ENCODE results near the gene ALK. TPM values are rescaled to one million over a fixed set of nuclear protein-coding genes. Genes with fewer than 3 reads are reported as not detected.

ALK gene
- total and polyA plus RNA-seq, 10 of the 15 experiments (the other 5 are each of a cell fraction or from before 2014, with no cell fraction given), result 0.11 TPM; not detected in 9

- ATAC-seq, result no peak
- no peak overlapping the region for H3K4me2 ChIP-seq (ENCODE audit: control insufficient read depth, insufficient read depth)
- in situ Hi-C loops (cut with MboI), result no loop called here
- no peak for TF ChIP-seq BACH1 (IDR thresholded peaks at IDR 0.05; ENCODE audit: borderline replicate concordance)
- H2AFZ ChIP-seq (ENCODE audit: control insufficient read depth, low read depth, low read length), result no peak overlapping the region
- DNase-seq (ENCODE audit: low read depth, low spot score), result no peak
- no peak overlapping the region for H3K27ac ChIP-seq (ENCODE audit: control insufficient read depth, insufficient read depth)
- FAIRE-seq, result no peak
- SMC1A ChIA-PET (ENCODE audit: uncharacterized antibody, unreplicated experiment), result no interaction called here
- no peak overlapping the region for H3K4me3 ChIP-seq
- H4K20me1 ChIP-seq (ENCODE audit: control insufficient read depth, insufficient read depth), result no peaks in the 10 kb centered on the region
- H3K36me3 ChIP-seq (ENCODE audit: control insufficient read depth in 2 of 2, insufficient read depth in 2 of 2, low read length in 1 of 2), result no peaks in the 10 kb centered on the region
- no peaks in the 10 kb centered on the region for H3K9me3 ChIP-seq (replicated peaks; ENCODE audit: control insufficient read depth, insufficient read depth, low read length)
- no peak overlapping the region for H3K9ac ChIP-seq (ENCODE audit: control insufficient read depth, insufficient read depth, low read length)
- H3K79me2 ChIP-seq (ENCODE audit: control insufficient read depth, insufficient read depth, low read length), result no peaks in the 10 kb centered on the region
- intact Hi-C loops (cut with micrococcal nuclease; ENCODE audit: unreplicated experiment), result no loop called here
- POLR2A ChIA-PET, result interaction anchor here (0.5 kb wide), 1 partner anchor 24 kb away, joined by 5 read pairs; no protein-coding TSS in a partner anchor
- RAD21 ChIA-PET (ENCODE audit: unreplicated experiment), result no interaction called here
- WGBS (ENCODE audit: insufficient coverage, insufficient replicate concordance, low lambda C conversion rate, missing lambda C conversion rate), result 44% methylated on average over 26 of the region's 26 CpGs
- BruUV-seq (replicated peaks), result no TSS peak
- CTCF ChIA-PET, result no interaction called here
- peaks cover 0 to 3% of the 10 kb centered on the region in 2 experiments; a peak in 2 of 4 replicates for H3K27me3 ChIP-seq (replicated peaks in 1 of 2; ENCODE audit: control insufficient read depth in 2 of 2, insufficient read depth in 2 of 2, low read length in 1 of 2)
- no peaks in the 10 kb centered on the region for H3K4me1 ChIP-seq (ENCODE audit: control insufficient read depth, insufficient read depth, low read length)
These were observed 103.3 kb downstream of the ALK start for GRCh38 chr2:29817801-29818680.

DNA sequence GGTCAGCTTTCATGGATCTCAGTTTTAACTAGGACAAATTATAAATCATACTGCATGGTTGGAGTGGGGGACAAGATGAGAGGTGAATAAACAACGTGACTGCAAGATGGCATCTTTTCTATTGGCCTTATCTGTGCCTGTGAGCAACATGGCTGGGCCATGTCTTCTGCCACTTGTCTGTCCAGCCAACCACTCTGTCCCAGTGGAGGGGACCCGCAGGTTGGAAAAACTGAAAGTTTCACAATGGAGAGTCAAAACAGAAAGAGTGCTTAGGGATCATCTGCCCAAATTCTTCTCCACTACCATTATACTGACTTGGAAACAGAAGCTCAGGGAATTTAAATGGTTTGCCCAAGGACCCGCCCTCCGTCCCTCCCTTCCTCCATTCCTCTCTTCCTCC lies 104.1 kb downstream of the ALK start:
- ChIA-PET SMC1A (ENCODE audit: uncharacterized antibody, unreplicated experiment) (no interaction called here), POLR2A (interaction anchor here (0.5 kb wide), 1 partner anchor 25 kb away, joined by 5 read pairs; no protein-coding TSS in a partner anchor), CTCF (no interaction called here), RAD21 (ENCODE audit: unreplicated experiment) (no interaction called here)
- H3K9me3 ChIP-seq (replicated peaks; ENCODE audit: control insufficient read depth, insufficient read depth, low read length), result no peaks in the 10 kb centered on the region
- H2AFZ ChIP-seq (ENCODE audit: control insufficient read depth, low read depth, low read length), result no peak overlapping the region
- no peak overlapping the region for H3K4me3 ChIP-seq
- peaks cover 0 to 3% of the 10 kb centered on the region in 2 experiments; a peak in 2 of 4 replicates for H3K27me3 ChIP-seq (replicated peaks in 1 of 2; ENCODE audit: control insufficient read depth in 2 of 2, insufficient read depth in 2 of 2, low read length in 1 of 2)
- H3K27ac ChIP-seq (ENCODE audit: control insufficient read depth, insufficient read depth), result no peak overlapping the region
- no peaks in the 10 kb centered on the region for H3K79me2 ChIP-seq (ENCODE audit: control insufficient read depth, insufficient read depth, low read length)
- WGBS (ENCODE audit: insufficient coverage, insufficient replicate concordance, low lambda C conversion rate, missing lambda C conversion rate), result 34% methylated on average over 4 of the region's 4 CpGs
- no TSS peak for BruUV-seq (replicated peaks)
- FAIRE-seq, result no peak
- intact Hi-C loops (cut with micrococcal nuclease; ENCODE audit: unreplicated experiment) (no loop called here), in situ Hi-C loops (cut with MboI) (no loop called here)
- H3K36me3 ChIP-seq (ENCODE audit: control insufficient read depth in 2 of 2, insufficient read depth in 2 of 2, low read length in 1 of 2), result no peaks in the 10 kb centered on the region
- DNase-seq (ENCODE audit: low read depth, low spot score), result no peak
- H3K9ac ChIP-seq (ENCODE audit: control insufficient read depth, insufficient read depth, low read length), result no peak overlapping the region
- no peaks in the 10 kb centered on the region for H4K20me1 ChIP-seq (ENCODE audit: control insufficient read depth, insufficient read depth)
- no peak for ATAC-seq
- H3K4me2 ChIP-seq (ENCODE audit: control insufficient read depth, insufficient read depth), result no peak overlapping the region
- no peaks in the 10 kb centered on the region for H3K4me1 ChIP-seq (ENCODE audit: control insufficient read depth, insufficient read depth, low read length)
- TF ChIP-seq FOS (IDR thresholded peaks at IDR 0.05; ENCODE audit: borderline replicate concordance, extremely low read depth, insufficient read length) (no peak), PBX3 (IDR thresholded peaks at IDR 0.05; ENCODE audit: insufficient replicate concordance, low read depth, low read length) (no peak), ZNF24 (IDR thresholded peaks at IDR 0.05) (no peak), STAT3 (IDR thresholded peaks at IDR 0.05; ENCODE audit: low read depth, low read length) (no peak), FOXM1 (IDR thresholded peaks at IDR 0.05; ENCODE audit: low read depth, low read length) (no peak)
- TF ChIP-seq, protein P1, sequence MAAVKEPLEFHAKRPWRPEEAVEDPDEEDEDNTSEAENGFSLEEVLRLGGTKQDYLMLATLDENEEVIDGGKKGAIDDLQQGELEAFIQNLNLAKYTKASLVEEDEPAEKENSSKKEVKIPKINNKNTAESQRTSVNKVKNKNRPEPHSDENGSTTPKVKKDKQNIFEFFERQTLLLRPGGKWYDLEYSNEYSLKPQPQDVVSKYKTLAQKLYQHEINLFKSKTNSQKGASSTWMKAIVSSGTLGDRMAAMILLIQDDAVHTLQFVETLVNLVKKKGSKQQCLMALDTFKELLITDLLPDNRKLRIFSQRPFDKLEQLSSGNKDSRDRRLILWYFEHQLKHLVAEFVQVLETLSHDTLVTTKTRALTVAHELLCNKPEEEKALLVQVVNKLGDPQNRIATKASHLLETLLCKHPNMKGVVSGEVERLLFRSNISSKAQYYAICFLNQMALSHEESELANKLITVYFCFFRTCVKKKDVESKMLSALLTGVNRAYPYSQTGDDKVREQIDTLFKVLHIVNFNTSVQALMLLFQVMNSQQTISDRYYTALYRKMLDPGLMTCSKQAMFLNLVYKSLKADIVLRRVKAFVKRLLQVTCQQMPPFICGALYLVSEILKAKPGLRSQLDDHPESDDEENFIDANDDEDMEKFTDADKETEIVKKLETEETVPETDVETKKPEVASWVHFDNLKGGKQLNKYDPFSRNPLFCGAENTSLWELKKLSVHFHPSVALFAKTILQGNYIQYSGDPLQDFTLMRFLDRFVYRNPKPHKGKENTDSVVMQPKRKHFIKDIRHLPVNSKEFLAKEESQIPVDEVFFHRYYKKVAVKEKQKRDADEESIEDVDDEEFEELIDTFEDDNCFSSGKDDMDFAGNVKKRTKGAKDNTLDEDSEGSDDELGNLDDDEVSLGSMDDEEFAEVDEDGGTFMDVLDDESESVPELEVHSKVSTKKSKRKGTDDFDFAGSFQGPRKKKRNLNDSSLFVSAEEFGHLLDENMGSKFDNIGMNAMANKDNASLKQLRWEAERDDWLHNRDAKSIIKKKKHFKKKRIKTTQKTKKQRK (IDR thresholded peaks at IDR 0.05; ENCODE audit: low read depth, low read length), result no peak

Measured in GM12878 (cell line).